Activated B cell treated with CpG ODN at 0.5 μM for 24 hours (primary cell): ENCODE measurements around the gene APOL5. TPM values are rescaled to one million over a fixed set of nuclear protein-coding genes. Genes with fewer than 3 reads are reported as not detected.

ENCODE experiments used
- ATAC-seq: fragments of 200-7000 bp; cut with Tn5 transposase; one replicate; pipeline ENCODE4 v1.10.0; 2021; ENCODE audit warnings: low read depth, mild to moderate bottlenecking, moderate library complexity
- CTCF ChIA-PET: fragments of 350-600 bp; sonication (Branson Sonifier 250); formaldehyde crosslinking; loops from one replicate; lab custom pipeline; 2021; ENCODE audit warnings: antibody characterized with exemption; lab: Charles Lee
- POLR2A ChIA-PET: fragments of 350-600 bp; sonication (Branson Sonifier 250); formaldehyde crosslinking; loops from one replicate; lab custom pipeline; 2021; ENCODE audit warnings: antibody characterized with exemption; lab: Charles Lee
- DNase-seq: peaks from one replicate; pipeline ENCODE4 v3.0.0; 2022
- H3K27ac Mint-ChIP-seq: one replicate; pipeline ENCODE4 v1.8.0; 2020; ENCODE audit warnings: mixed read lengths
- H3K27me3 Mint-ChIP-seq: one replicate; pipeline ENCODE4 v1.8.0; 2021; ENCODE audit warnings: mixed read lengths
- H3K36me3 Mint-ChIP-seq: one replicate; pipeline ENCODE4 v1.8.0; 2021; ENCODE audit warnings: low read depth, mixed read lengths
- H3K4me1 Mint-ChIP-seq: one replicate; pipeline ENCODE4 v1.8.0; 2021; ENCODE audit warnings: mixed read lengths
- H3K4me3 Mint-ChIP-seq: one replicate; pipeline ENCODE4 v1.8.0; 2020; ENCODE audit warnings: mild to moderate bottlenecking, mixed read lengths
- H3K9me3 Mint-ChIP-seq: one replicate; pipeline ENCODE4 v1.8.0; 2020; ENCODE audit warnings: mixed read lengths
- intact Hi-C: fragments of 100-400 bp; cut with micrococcal nuclease; formaldehyde crosslinking; loops from one replicate; pipeline ENCODE4 v1.15.1; 2024
- total RNA-seq: library from RNA; stranded (reverse); gene quantifications from 2 replicates; pipeline ENCODE4 v1.2.3, GENCODE V29; 2022
- TF ChIP-seq, protein P1 (sequence below): fragments of 200-600 bp; IDR thresholded peaks from one replicate; pipeline ENCODE4 v1.8.0; 2022; ENCODE audit warnings: antibody characterized with exemption, mild to moderate bottlenecking

APOL5 gene
- total RNA-seq, 1 donor from 2014 or later: not detected

DNA sequence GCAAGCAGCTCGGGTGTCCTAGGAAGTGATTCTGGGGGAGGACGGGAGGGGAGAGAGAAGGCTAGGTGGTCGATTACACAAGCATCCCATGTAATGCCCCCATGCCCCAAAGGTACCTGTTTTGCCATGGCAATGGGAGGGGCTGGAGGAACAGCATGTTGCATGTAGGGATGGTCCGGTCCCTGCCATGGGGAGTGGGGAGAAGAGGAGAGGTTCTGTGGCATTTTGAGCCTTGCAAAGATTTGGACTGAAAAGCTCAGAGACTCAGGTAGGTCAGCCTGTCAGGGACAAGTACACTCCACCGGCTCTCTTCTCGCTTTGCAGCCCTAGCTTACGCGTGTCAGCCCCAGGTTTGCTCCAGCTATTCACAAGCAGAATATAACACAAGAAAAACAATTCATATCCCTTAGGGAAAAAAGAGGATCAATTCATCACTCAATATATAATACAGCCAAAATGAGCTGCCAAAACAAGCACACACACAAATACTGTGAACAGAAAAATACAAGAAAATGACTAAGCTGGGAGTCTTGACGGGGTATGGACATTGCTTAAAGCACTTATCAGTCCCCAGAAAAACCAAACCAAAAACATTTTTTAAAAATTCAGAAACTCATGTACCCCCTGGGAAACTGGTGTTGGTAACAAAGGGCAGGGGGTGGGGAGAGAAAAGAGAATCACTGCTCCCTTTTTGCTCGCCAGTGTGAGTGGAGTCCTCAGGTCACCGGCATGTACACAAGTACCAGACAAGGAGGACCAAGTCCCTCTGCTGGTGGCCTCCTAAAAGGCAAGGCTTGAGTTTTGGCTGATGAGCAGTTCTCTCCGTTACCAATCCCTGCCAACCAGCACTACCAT is 21.6 kb downstream of the APOL5 start:
- DNase-seq (no peak), ATAC-seq (no peak)
- H3K27ac Mint-ChIP-seq: no peak overlapping the region
- H3K4me1 Mint-ChIP-seq: peaks cover 4% of the 10 kb centered on the region
- H3K27me3 Mint-ChIP-seq: peaks cover 76% of the 10 kb centered on the region
- ChIA-PET POLR2A (no interaction called here), CTCF (no interaction called here)
- intact Hi-C loops: no loop called here
- H3K4me3 Mint-ChIP-seq: no peak overlapping the region
- no peaks in the 10 kb centered on the region for H3K36me3 Mint-ChIP-seq
- no peaks in the 10 kb centered on the region for H3K9me3 Mint-ChIP-seq
- TF ChIP-seq, protein P1, sequence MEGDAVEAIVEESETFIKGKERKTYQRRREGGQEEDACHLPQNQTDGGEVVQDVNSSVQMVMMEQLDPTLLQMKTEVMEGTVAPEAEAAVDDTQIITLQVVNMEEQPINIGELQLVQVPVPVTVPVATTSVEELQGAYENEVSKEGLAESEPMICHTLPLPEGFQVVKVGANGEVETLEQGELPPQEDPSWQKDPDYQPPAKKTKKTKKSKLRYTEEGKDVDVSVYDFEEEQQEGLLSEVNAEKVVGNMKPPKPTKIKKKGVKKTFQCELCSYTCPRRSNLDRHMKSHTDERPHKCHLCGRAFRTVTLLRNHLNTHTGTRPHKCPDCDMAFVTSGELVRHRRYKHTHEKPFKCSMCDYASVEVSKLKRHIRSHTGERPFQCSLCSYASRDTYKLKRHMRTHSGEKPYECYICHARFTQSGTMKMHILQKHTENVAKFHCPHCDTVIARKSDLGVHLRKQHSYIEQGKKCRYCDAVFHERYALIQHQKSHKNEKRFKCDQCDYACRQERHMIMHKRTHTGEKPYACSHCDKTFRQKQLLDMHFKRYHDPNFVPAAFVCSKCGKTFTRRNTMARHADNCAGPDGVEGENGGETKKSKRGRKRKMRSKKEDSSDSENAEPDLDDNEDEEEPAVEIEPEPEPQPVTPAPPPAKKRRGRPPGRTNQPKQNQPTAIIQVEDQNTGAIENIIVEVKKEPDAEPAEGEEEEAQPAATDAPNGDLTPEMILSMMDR: no peak

DNA sequence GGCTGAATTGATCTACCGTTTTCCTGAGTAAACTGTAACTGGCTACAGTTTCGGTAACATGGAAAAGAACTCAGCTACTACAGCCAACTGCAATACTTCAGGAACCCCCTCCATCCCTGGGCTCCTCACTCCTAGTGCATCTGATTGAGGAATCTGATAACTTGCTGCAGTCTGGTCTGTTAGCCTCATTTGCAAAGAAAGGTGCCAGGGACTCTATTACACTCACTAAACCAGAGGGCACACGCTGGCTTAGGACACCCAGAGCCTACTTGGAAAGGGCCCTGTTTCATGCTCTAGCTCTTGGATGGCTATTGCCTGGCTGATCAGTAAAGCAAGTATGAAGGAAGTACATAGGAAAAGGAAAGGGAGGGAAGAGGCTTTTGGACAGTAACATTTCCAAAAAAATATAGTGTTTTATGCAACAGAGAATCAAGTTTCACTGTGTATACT is 22.3 kb downstream of the APOL5 start:
- Mint-ChIP-seq H3K27ac (no peak overlapping the region), H3K4me3 (no peak overlapping the region), H3K4me1 (peaks cover 10% of the 10 kb centered on the region), H3K27me3 (peaks cover 82% of the 10 kb centered on the region), H3K9me3 (no peaks in the 10 kb centered on the region), H3K36me3 (no peaks in the 10 kb centered on the region)
- CTCF ChIA-PET: no interaction called here
- TF ChIP-seq, protein P1: no peak
- intact Hi-C loops: no loop called here
- ATAC-seq: no peak
- POLR2A ChIA-PET: no interaction called here
- no peak for DNase-seq

DNA sequence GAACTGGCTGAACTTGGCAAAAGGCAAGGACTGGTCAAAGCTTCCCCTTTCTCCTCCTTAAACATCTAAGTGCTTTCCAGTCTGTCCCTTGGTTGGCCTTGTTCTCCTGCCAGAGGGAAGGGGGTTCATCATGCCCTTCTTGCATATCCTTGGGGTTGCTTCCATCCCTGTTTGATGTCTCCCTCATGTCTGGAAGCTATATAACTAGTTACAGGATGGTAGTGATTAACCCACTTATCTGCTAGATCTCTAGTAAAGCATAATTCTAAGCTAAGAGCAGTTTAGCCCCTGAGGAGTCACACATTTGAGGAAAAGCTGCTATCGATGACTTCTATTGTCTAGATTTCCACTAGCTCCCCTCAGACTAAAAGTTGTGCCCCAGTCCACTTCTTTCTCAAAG is 22.9 kb downstream of the APOL5 start:
- intact Hi-C loops: no loop called here
- H3K27ac Mint-ChIP-seq: no peak overlapping the region
- no peak overlapping the region for H3K4me3 Mint-ChIP-seq
- ChIA-PET CTCF (no interaction called here), POLR2A (no interaction called here)
- DNase-seq (no peak), ATAC-seq (no peak)
- TF ChIP-seq, protein P1: no peak
- H3K36me3 Mint-ChIP-seq: no peaks in the 10 kb centered on the region
- H3K4me1 Mint-ChIP-seq: peaks cover 12% of the 10 kb centered on the region
- peaks cover 86% of the 10 kb centered on the region for H3K27me3 Mint-ChIP-seq
- H3K9me3 Mint-ChIP-seq: no peaks in the 10 kb centered on the region

DNA sequence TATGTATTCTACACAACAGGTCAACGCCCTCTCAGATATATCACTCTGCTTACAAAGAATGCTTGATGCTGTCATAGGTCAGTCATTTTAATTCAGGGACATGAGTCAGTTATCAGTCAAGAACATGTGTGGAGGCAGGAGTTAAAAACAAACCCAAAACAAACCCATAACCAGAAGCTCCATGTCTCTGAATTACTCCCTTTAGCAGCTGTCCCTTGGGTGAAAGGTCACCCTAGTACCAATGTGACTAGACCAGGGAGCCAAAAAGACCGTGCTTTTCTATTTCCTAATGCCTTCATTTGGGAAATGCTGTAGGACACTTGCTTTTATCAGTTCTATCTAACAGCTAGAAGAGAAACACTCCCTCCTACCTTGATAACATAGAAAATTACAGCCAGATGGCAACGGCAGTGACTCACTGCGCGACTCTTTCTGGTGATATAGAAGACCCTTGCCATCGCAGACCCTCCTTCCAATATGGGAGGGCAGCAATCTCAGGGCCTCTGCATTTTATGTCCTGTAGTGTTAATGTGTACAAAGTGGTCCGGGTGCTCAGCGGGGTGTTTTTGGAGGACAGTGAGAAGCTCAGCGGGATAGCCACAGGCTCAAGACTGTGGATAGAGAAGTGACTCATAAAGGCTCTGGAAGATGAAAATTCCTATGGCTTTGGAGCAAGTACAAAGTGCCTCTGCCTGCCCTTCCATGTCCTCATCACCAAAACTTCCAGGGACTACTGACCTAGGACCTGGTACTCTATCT is 24.8 kb downstream of the APOL5 start:
- no peaks in the 10 kb centered on the region for H3K36me3 Mint-ChIP-seq
- peaks cover 89% of the 10 kb centered on the region for H3K27me3 Mint-ChIP-seq
- no peaks in the 10 kb centered on the region for H3K9me3 Mint-ChIP-seq
- TF ChIP-seq, protein P1: no peak
- ChIA-PET POLR2A (no interaction called here), CTCF (no interaction called here)
- no peak for ATAC-seq
- no peak overlapping the region for H3K4me3 Mint-ChIP-seq
- intact Hi-C loops: no loop called here
- H3K4me1 Mint-ChIP-seq: peaks cover 12% of the 10 kb centered on the region
- H3K27ac Mint-ChIP-seq: no peak overlapping the region
- DNase-seq: no peak

DNA sequence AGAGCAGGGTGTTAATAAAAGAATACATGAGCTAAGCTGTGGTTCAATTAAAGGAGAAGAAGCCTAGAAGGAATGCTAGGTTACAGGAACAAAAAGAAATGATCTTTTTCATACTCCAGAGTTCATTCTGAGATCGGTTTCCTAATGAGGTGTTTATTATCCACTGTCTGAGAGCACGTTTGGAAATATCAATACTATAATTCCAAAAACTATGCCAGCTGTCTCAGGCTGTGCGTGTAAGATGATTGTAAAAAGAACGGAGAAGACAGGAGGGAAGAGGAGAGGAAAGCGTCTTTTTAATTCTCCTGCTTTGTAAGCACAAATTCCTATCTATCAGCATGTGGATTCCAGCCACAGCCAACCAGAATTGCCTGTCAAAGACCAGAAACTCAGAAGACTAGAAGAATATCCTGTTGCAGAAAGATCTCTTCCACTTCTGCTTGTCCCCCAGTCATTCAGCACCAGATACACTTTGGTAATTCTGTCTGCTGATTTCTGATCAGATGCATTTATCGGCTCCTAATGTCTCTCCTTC is 25.7 kb downstream of the APOL5 start:
- Mint-ChIP-seq H3K4me3 (no peak overlapping the region), H3K4me1 (peaks cover 12% of the 10 kb centered on the region), H3K27me3 (peaks cover 83% of the 10 kb centered on the region), H3K9me3 (no peaks in the 10 kb centered on the region), H3K27ac (no peak overlapping the region), H3K36me3 (no peaks in the 10 kb centered on the region)
- intact Hi-C loops: no loop called here
- DNase-seq (no peak), ATAC-seq (no peak)
- ChIA-PET POLR2A (no interaction called here), CTCF (no interaction called here)
- TF ChIP-seq, protein P1: no peak
